ENCODE data around the gene FCRL3.

- TF ChIP-seq CTCF (IDR thresholded peaks at IDR 0.05) (no peak), TCF7 (CRISPR knock-in tag; IDR thresholded peaks at IDR 0.05; ENCODE audit: low read depth) (no peak), ATF2 (CRISPR knock-in tag; IDR thresholded peaks at IDR 0.05; ENCODE audit: borderline replicate concordance, low read depth) (no peak), NR3C1 (CRISPR knock-in tag; conservative IDR thresholded peaks at IDR 0.05; ENCODE audit: low read depth) (no peak), PRDM15 (CRISPR knock-in tag; IDR thresholded peaks at IDR 0.05) (no peak), ATF3 (CRISPR knock-in tag; conservative IDR thresholded peaks at IDR 0.05) (no peak)
These were observed 52.3 kb downstream of the FCRL3 start for GRCh38 chr1:157648317-157648716.

All from WTC11 (cell line).